Right kidney (tissue), 9 donors: ENCODE measurements around the gene PIK3CB.

ENCODE experiments used
- DNase-seq: peaks from one replicate; pipeline ENCODE4 v3.0.0-alpha.2; 2016
- long read RNA-seq, 8 donors: transcript quantifications; one replicate each; lab custom pipeline, GENCODE V29; 2026

The PIK3CB gene
- long read RNA-seq, donor 1, partial matches to known transcripts, result 0 of 1 reads
- long read RNA-seq, donor 1, other reads (novel, unspliced or antisense), result 0 of 1 reads
- long read RNA-seq, donor 2, partial matches to known transcripts, result 0 of 1 reads
- long read RNA-seq, donor 2, other reads (novel, unspliced or antisense), result 0 of 1 reads
- long read RNA-seq, donor 3, full-length matches to known transcripts, result 3 of 3 reads
- long read RNA-seq, donor 3, partial matches to known transcripts, result 0 of 3 reads
- long read RNA-seq, donor 3, other reads (novel, unspliced or antisense), result 0 of 3 reads
- long read RNA-seq, donor 4, partial matches to known transcripts, result 0 of 1 reads
- long read RNA-seq, donor 4, other reads (novel, unspliced or antisense), result 0 of 1 reads
- long read RNA-seq, donor 5, result 0 reads
- long read RNA-seq, donor 6, partial matches to known transcripts, result 0 of 1 reads
- long read RNA-seq, donor 6, other reads (novel, unspliced or antisense), result 0 of 1 reads
- long read RNA-seq, donor 7, partial matches to known transcripts, result 0 of 1 reads
- long read RNA-seq, donor 7, other reads (novel, unspliced or antisense), result 0 of 1 reads
- long read RNA-seq, donor 8, partial matches to known transcripts, result 0 of 2 reads
- long read RNA-seq, donor 8, other reads (novel, unspliced or antisense), result 0 of 2 reads

- peak; percentile 93 for DNase-seq
These were observed at the start of gene PIK3CB for GRCh38 chr3:138834596-138835396. Gene PIK3CB, minus strand, starts transcription at chr3:138834928. Its CDS starts 75,585 bp downstream, at chr3:138759343.

GRCh38 chr3:138881233-138881632 lies 46.5 kb upstream of the PIK3CB start:
- no peak for DNase-seq

DNA sequence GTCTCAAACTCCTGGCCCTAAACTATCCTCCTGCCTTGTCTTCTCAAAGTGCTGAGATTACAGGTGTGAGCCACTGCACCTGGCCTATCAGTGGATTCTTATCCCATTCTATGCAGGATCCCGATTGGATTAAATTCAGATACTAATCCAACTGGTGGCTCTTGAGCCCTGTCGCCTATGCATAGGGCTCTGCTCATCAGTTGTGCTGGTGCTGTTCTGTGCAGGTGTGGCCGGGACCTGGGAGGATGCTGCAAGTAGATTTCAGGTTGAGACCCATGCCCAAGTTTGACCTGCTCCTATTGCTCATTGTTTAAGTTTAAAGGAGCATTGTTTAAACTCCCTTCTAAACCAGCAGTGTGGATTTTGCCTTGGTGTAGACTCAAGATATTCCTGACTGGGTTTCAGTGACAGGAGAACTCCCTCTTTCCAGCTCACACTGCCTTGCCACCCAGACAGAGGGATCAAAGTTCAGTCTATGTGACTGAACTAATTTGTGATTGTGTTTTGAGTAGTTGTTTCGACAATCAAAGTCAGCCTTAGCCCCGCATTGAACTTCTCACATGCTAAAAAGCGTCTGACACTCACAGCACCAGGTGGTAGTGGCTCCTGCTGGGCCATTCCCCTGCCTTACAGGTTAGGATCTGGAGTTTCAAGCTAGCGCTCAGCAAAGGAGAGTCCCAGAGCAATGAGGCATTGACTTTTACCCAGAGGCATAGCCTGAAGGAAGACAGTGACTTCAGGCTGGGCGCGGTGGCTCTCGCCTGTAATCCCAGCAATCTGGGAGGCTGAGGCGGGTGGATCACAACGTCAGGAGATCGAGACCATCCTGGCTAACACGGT lies 45.0 kb upstream of the PIK3CB start:
- no peak for DNase-seq

- no peak for DNase-seq
These were observed 42.5 kb upstream of the PIK3CB start for GRCh38 chr3:138877226-138877625.

GRCh38 chr3:138875754-138876664 lies 41.3 kb upstream of the PIK3CB start:
- no peak for DNase-seq

DNA sequence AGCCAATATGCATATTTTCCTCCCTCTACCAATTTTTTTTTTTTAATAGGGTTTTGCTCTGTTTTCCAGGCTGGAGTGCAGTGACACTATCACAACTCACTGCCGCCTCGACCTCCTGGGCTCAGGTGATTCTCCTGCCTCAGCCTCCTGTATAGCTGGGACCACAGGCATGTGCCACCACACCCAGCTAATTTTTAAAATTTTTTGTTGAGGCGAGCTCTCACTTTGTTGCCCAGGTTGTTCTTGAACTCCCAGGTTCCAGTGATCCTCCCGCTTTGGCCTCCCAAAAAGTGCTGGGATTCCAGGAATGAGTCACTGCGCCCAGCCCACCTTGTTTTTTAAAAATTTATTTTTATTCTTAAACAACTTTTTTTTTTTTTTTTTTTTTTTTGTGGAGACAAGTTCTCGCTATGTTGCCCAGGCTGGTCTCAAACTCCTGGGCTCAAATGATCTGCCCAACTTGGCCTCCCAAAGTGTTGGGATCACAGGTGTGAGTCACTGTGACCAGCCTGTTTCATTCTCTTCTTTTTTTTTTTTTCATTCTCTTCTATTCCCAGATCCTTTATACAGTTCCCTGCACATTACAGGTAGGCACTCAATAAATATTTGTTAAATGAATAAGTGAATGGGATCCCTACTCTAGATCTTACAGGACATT lies 40.5 kb upstream of the PIK3CB start:
- DNase-seq, result no peak

DNA sequence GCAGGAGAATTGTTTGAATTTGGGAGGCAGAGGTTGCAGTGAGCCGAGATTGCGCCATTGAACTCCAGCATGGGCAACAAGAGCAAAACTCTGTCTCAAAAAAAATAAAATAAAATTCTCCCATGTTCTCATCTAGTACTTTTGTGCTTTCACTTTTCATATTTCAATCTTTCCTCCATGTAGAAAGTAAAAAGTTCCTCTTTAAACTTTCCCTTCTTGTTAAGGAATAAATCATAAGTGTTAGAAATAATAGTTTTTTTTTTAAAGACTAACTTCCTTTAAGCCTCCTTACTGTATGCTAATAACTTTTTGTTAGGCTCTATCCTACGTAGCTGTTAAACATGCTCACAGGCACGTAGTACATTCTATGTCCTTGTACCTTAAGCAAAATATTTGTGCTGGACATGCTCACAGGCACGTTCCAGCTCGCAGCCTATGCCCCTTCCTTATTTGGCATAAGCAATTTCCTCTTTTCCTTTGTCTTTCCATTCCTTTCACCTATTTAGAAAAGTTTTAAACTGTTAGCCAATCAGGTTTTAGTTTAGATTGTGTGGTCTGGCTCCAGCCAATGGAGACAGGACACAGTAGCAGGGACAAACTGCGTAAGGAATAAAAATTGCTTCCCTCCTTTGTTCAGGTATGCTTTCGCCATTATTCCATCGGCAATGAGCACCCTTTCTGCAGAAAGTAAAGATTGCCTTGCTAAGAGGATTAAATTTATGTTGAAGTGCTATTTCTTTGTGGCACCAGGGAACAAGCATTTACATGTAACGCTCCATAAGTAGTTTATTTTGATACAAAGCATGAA lies 38.9 kb upstream of the PIK3CB start:
- no peak for DNase-seq

DNA sequence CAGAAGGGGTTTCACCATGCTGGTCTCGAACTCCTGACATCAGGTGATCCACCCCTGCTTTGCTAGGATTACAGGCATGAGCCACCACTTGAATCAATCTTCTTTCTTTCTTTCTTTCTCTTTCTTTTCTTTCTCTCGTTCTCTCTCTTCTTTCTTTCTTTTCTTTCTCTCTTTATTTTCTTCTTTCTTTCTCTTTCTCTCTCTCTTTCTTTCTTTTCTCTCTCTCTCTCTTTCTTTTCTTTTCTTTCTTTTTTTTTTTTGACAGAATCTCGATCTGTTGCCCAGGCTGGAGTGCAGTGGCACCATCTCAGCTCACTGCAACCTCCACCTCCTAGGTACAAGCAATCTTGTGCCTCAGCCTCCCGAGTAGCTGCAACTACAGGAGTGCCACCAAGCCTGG lies 37.9 kb upstream of the PIK3CB start:
- DNase-seq, result no peak

GRCh38 chr3:138867996-138868395 lies 33.3 kb upstream of the PIK3CB start:
- no peak for DNase-seq

DNA sequence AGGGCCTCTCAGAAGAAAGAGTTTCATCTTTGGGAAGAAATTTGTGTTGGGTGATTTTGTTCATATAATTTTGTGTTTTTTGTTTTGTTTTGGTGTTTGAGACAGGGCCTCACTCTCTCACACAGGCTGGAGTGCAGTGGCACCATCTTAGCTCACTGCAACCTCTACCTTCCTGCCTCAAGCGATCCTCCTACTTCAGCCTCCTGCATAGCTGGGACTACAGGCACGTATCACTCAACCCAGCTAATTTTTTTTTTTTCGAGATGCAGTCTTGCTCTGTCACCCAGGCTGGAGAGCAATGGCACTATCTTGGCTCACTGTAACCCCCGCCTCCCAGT lies 29.0 kb upstream of the PIK3CB start:
- DNase-seq, result no peak

DNA sequence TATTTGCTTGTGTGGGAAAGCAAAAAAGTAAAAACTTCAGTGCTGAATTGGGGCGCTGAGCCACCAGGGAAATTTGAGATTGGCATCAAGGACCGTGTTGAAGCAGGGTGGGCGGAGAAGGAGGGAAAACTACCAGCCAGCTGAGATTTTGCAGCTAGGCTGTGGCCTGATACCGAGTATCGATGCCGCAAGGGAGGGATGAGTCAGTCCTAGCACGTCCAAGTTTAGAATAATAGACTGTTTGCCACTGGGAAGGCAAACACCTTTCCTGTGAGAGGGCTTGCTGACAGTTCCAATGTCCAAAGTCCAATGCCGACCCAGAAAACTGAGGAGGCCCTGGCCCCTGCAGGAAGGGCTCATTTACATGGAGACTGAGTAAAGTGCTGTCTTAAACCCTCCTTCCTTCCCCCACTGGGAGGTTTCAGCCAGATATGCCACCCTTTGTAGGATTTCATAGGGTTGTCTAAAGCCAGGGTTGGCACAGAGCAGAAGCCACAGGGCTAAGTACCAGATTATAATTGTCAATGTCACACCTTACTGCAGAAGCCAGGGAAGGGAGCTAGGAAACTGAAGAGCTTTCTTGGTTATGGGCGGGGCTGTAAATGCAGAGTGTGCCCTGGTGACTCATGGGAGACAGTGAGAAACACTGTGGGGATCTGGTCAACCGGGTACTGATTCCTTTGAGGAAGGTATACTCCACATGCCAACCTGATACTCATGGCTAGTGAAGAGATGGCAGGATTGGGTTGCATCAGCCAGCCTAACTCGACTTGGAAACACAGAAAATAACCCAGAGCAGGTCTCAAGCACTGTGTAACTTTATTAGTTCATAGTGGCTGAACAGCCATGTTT lies 28.4 kb upstream of the PIK3CB start:
- peak; percentile 29 for DNase-seq

- DNase-seq, result no peak
These were observed 27.8 kb upstream of the PIK3CB start for GRCh38 chr3:138862531-138862923.

- no peak for DNase-seq
These were observed 27.1 kb upstream of the PIK3CB start for GRCh38 chr3:138861798-138862197.

DNA sequence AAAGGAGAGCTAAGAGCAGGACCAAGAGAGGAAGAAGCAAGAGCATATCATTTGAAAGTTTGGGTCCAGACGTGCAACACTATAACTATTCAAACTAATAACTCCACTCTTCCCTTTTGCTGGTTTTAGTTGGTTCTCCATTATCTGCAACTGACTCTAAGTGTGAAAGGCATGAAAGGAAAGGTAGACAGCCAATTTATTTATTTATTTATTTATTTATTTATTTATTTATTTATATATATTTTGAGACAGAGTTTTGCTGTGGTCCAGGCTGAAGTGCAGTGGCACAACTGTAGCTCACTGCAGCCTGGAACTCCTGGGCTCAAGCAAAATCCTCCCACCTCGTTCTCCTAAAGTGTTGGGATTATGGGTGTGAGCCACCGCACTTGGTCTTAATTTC lies 22.1 kb upstream of the PIK3CB start:
- no peak for DNase-seq

GRCh38 chr3:138854940-138855339 lies 20.2 kb upstream of the PIK3CB start:
- DNase-seq, result no peak

- no peak for DNase-seq
These were observed 19.5 kb upstream of the PIK3CB start for GRCh38 chr3:138854204-138854603.

DNA sequence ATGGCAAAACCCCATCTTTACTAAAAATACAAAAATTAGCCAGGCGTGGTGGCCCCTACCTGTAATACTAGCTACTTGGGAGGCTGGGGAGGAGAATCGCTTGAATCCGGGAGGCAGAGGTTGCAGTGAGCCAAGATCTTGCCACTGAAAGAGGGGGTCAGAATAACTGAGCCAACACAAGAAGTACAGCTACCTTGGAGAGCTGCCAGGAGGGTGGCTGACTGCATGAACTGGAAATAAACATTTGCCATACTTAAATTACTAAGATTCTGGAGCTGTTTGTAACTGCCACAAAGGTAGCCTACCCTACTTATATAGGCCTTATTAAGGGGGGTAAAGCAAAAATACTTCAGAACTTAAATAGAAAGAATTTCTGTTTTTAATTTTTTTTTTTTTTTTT lies 15.4 kb upstream of the PIK3CB start:
- DNase-seq, result no peak

DNA sequence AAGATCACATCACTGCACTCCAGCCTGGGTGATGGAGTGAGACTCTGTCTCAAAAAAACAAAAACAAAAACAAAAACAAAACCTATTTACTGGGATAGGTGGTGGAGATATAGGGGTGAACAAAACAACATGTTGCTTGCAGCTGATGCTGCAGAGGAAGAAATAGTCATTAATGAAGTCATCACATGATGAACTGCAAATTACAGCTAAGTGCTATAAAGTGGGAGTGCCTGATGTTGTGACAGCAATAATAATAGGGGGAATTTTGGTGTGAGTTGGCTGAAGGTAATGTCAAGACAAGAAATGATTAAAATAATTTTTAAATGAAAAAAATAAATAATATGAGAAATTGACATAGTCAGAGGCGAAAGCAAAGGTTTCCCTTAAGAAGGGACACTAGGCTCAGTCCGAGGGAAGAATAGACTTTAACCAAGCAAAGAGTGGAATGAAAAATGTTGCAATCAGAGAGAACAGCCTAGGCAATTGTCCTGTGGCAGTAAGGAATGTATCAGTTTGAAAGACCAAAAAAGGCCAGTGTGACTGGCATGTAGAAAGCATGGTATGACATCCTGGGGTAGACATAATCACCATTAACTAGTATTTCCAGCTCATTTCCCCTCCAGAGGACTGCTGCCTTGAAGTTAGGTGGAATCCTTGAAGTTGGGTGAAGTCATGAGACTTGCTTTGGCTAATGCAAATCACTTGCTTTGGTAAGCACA lies 14.7 kb upstream of the PIK3CB start:
- DNase-seq, result no peak
